ENCODE results near the gene TPRN.
A peak's percentile ranks its signal among the peaks of the same experiment; 100 is the strongest.

The TPRN gene

GRCh38 chr9:137159105-137160053 lies 41.2 kb downstream of the TPRN start:
- no peak for DNase-seq
- no peak overlapping the region for H3K27ac ChIP-seq
- H3K36me3 ChIP-seq, result no peaks in the 10 kb centered on the region
- peaks cover 7 to 89% of the 10 kb centered on the region in 2 donors for H3K27me3 ChIP-seq
- no peak overlapping the region for H3K4me3 ChIP-seq
- intact Hi-C loops (cut with DNase I; ENCODE audit: low total_unique reads), result no loop called here
- TF ChIP-seq CTCF (IDR thresholded peaks at IDR 0.05), result no peak
- peaks cover 0 to 44% (median 27%) of the 10 kb centered on the region in 4 donors for H3K4me1 ChIP-seq
- H3K9me3 ChIP-seq, result no peaks in the 10 kb centered on the region

DNA sequence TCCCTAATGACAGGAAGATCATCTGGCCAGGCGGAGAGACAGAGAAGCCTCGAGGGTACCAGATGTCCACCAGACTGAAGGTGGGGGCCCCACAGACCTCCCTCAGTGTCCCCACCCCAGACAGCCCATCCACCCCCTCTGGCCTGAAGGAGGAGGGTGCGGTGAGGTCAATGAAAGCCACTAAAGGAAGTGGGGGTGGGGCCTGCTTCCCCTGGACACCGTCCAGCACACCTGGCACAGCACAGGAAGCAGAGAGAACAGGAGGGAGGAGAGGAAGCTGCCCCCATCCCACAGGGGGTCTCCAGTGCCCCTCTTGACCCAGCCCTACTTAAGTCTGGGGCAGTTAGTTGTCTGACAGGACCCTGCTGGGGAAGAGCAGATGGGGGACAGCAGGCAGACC lies 41.9 kb downstream of the TPRN start:
- H3K27me3 ChIP-seq, result peaks cover 7 to 82% of the 10 kb centered on the region in 2 donors

DNA sequence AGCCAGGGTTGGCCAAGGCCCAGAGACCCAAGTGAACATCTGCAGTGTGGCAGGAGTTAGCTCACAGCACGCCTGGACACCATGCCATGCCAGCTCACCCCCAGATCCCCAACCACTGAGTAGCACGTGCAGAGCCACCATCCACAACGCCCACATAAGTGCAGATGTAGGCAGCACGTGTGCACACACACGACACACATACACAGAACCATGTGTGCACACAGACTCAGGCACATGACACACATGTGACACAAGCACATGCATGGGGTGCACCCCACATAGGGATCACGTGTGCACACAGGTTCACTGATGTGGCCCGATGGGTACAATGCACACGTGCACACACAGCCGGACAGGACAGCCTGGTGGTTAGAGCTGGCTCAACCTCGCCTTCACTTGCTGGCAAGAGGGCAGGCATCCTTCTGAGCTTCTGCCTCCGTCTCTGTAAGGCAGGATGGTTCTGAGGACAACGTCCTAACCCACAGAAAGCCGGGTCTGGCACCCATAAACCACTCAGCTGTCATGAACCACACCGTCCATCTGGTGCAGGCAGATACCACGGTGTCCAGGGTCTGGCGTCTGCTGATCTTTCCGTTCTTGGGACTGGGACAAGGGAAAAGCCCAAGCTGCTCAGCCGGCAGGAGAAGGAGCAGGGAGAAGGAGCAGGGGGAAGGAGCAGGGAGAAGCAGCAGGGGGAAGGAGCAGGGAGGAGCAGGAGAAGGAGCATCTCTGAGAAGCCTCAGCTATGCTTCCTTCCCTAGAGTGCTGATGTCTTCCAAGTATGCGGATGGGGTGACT lies 42.7 kb downstream of the TPRN start:
- Histone ChIP-seq H3K9me3 (no peaks in the 10 kb centered on the region), H3K36me3 (no peaks in the 10 kb centered on the region), H3K27me3 (peaks cover 7 to 74% of the 10 kb centered on the region in 2 donors), H3K4me3 (no peak overlapping the region), H3K4me1 (peaks cover 0 to 33% (median 19%) of the 10 kb centered on the region in 4 donors), H3K27ac (no peak overlapping the region)
- DNase-seq, result no peak
- no peak for TF ChIP-seq CTCF (IDR thresholded peaks at IDR 0.05)
- intact Hi-C loops (cut with DNase I; ENCODE audit: low total_unique reads), result no loop called here

More for the DNA sequence above, 41.9 kb downstream of the TPRN start:
- DNase-seq, result no peak
- intact Hi-C loops (cut with DNase I; ENCODE audit: low total_unique reads), result no loop called here
- no peaks in the 10 kb centered on the region for H3K9me3 ChIP-seq
- no peak for TF ChIP-seq CTCF (IDR thresholded peaks at IDR 0.05)
- H3K36me3 ChIP-seq, result no peaks in the 10 kb centered on the region
- H3K4me1 ChIP-seq, result peaks cover 0 to 41% (median 27%) of the 10 kb centered on the region in 4 donors
- H3K4me3 ChIP-seq, result no peak overlapping the region
- H3K27ac ChIP-seq, result no peak overlapping the region

DNA sequence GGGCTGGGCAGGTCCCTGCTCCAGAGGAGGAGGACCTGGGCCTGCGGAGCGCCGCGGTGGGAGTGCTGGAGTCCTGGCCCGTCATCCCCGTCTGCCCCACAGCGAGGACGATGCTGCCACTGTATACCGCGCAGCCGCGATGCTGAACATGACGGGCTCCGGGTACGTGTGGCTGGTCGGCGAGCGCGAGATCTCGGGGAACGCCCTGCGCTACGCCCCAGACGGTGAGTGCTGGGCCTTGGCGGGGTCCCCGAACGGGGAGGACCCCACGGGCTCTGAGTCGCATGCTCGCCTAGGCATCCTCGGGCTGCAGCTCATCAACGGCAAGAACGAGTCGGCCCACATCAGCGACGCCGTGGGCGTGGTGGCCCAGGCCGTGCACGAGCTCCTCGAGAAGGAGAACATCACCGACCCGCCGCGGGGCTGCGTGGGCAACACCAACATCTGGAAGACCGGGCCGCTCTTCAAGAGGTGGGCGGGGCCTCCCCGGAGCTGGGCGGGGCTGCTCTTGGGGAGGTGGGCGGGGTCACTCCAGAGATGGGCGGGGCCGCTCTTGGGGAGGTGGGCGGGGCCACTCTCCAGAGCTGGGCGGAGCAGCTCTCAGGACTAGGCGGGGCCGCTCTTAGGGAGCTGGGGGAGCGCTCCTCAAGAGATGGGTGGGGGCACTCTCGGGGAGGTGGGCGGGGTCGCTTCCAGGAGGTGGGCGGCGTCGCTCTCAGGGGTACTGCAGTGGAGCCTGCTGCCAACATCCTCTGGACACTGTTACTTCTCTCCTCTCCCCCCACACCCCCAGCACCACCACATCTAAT lies 43.8 kb downstream of the TPRN start:
- H3K27ac ChIP-seq, result no peak overlapping the region
- H3K36me3 ChIP-seq, result no peaks in the 10 kb centered on the region
- intact Hi-C loops (cut with DNase I; ENCODE audit: low total_unique reads), result no loop called here
- no peaks in the 10 kb centered on the region for H3K9me3 ChIP-seq
- peaks cover 7 to 63% of the 10 kb centered on the region in 2 donors for H3K27me3 ChIP-seq
- no peak for TF ChIP-seq CTCF (IDR thresholded peaks at IDR 0.05)
- peak overlapping the region in 1 of 2 donors; percentile 12 for H3K4me3 ChIP-seq
- no peak for DNase-seq
- H3K4me1 ChIP-seq, result peaks cover 0 to 23% (median 11%) of the 10 kb centered on the region in 4 donors

DNA sequence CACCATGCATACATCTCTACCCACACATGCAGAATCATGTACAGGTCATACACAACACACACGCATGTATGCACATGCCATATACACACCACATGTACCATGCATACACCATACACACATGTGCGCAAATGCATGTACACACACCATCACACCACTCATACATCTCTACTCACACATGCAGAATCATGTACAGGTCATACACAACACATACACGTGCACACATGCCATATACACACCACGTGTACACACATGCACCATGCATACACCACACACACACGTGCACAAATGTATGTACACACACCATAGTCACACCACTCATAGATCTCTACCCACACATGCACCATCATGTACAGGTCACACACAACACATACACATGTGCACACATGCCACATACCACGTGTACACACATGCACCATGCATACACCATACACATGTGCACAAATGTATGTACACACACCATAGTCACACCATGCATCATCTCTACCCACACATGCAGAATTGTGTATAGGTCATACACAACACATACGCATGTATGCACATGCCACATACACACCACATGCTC lies 47.6 kb downstream of the TPRN start:
- peaks cover 7 to 44% of the 10 kb centered on the region in 2 donors for H3K27me3 ChIP-seq

More for the DNA sequence above, 47.6 kb downstream of the TPRN start:
- intact Hi-C loops (cut with DNase I; ENCODE audit: low total_unique reads), result no loop called here
- Histone ChIP-seq H3K4me1 (peaks cover 0 to 11% (median 7%) of the 10 kb centered on the region in 4 donors), H3K27ac (no peak overlapping the region), H3K9me3 (no peaks in the 10 kb centered on the region), H3K4me3 (no peak overlapping the region), H3K36me3 (no peaks in the 10 kb centered on the region)
- DNase-seq, result no peak
- TF ChIP-seq CTCF (IDR thresholded peaks at IDR 0.05), result no peak
